ENCODE data around the gene DYNC2H1. TPM values are rescaled to one million over a fixed set of nuclear protein-coding genes. Genes with fewer than 3 reads are reported as not detected.
A peak's percentile ranks its signal among the peaks of the same experiment; 100 is the strongest.

Gene DYNC2H1
- total RNA-seq, 1 experiment from 2014 or later: 28.9 TPM

DNA sequence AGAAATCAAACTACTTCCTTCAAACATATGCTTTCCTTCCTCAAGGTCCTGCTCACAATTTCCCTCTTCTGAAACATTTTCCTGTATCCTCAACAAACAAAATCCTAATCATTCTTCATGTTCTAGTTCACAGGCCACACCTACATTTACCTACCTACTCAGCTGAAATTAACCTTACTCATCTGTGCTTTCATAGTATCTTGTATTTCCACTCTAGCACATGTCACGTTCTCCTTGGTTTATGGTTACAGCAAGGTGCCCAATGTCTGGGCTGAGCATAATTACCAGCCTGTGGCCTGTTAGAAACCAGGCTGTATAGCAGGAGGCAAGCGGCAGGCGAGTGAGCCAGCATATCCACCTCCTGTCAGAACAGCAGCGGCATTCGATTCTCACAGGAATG, 30.5 kb upstream of the DYNC2H1 start:
- no peaks in the 10 kb centered on the region for H3K27me3 ChIP-seq (ENCODE audit: low read length)
- DNase-seq (no peak), ATAC-seq (no peak)
- no peak overlapping the region for H2AFZ ChIP-seq (ENCODE audit: low read length)
- peaks cover 73% of the 10 kb centered on the region for H3K36me3 ChIP-seq (ENCODE audit: low read depth, low read length)
- CTCF ChIA-PET: no interaction called here
- no peak overlapping the region for H3K9ac ChIP-seq (ENCODE audit: low read length)
- H4K20me1 ChIP-seq (ENCODE audit: low read length): 0 out of 2 replicates have a peak, but pooled peaks cover 8% of the 10 kb centered on the region
- peaks cover 12% of the 10 kb centered on the region for H3K4me1 ChIP-seq (ENCODE audit: insufficient read depth, low read length)
- no peaks in the 10 kb centered on the region for H3F3A ChIP-seq (ENCODE audit: low read length, unreplicated experiment)
- H3K9me3 ChIP-seq (ENCODE audit: low read length): no peaks in the 10 kb centered on the region
- no TSS peak for BruUV-seq (replicated peaks)
- H3K79me2 ChIP-seq (ENCODE audit: low read length): peaks cover 57% of the 10 kb centered on the region
- intact Hi-C loops (cut with micrococcal nuclease): no loop called here
- TF ChIP-seq, protein P1, sequence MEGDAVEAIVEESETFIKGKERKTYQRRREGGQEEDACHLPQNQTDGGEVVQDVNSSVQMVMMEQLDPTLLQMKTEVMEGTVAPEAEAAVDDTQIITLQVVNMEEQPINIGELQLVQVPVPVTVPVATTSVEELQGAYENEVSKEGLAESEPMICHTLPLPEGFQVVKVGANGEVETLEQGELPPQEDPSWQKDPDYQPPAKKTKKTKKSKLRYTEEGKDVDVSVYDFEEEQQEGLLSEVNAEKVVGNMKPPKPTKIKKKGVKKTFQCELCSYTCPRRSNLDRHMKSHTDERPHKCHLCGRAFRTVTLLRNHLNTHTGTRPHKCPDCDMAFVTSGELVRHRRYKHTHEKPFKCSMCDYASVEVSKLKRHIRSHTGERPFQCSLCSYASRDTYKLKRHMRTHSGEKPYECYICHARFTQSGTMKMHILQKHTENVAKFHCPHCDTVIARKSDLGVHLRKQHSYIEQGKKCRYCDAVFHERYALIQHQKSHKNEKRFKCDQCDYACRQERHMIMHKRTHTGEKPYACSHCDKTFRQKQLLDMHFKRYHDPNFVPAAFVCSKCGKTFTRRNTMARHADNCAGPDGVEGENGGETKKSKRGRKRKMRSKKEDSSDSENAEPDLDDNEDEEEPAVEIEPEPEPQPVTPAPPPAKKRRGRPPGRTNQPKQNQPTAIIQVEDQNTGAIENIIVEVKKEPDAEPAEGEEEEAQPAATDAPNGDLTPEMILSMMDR (conservative IDR thresholded peaks at IDR 0.05; ENCODE audit: low read depth, low read length): no peak
- TF ChIP-seq EZH2phosphoT487 (IDR thresholded peaks at IDR 0.05; ENCODE audit: borderline replicate concordance, low read length) (no peak), EZH2 (IDR thresholded peaks at IDR 0.05; ENCODE audit: low read length, unreplicated experiment) (no peak)
- H3K4me2 ChIP-seq (ENCODE audit: low read length): no peak overlapping the region
- no peak overlapping the region for H3K27ac ChIP-seq (ENCODE audit: low read length)
- POLR2A ChIA-PET (ENCODE audit: unreplicated experiment): no interaction called here
- H3K4me3 ChIP-seq (ENCODE audit: low read length): no peak overlapping the region
- H3K9me2 ChIP-seq (replicated peaks; ENCODE audit: low read length): no peaks in the 10 kb centered on the region

DNA sequence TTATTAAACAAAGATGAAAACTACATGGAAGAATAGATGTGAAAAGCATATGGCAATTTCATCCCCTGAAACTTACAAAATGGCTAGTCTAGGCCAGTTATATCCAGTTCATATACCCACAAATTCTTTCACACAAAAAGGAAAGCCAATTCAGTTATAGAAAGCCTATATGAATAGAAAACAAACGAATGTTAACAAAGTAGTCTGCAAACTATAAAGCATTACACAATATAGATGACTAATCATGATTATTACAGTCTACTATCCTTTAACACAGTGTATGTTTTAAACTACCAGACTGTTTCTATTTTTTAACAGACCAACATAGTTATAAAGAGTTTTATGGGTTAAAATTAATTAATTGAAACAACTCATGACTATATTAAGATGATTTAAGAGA, 29.4 kb upstream of the DYNC2H1 start:
- Histone ChIP-seq H3K36me3 (ENCODE audit: low read depth, low read length) (peaks cover 83% of the 10 kb centered on the region), H3K9ac (ENCODE audit: low read length) (no peak overlapping the region), H3K27me3 (ENCODE audit: low read length) (no peaks in the 10 kb centered on the region), H3K4me2 (ENCODE audit: low read length) (0 out of 2 replicates have a peak overlapping the region, but pooled peaks have one; percentile 14), H3K9me2 (replicated peaks; ENCODE audit: low read length) (no peaks in the 10 kb centered on the region), H3K4me3 (ENCODE audit: low read length) (no peak overlapping the region), H3K79me2 (ENCODE audit: low read length) (peaks cover 62% of the 10 kb centered on the region), H3F3A (ENCODE audit: low read length, unreplicated experiment) (no peaks in the 10 kb centered on the region), H3K9me3 (ENCODE audit: low read length) (no peaks in the 10 kb centered on the region), H3K4me1 (ENCODE audit: insufficient read depth, low read length) (peaks cover 12% of the 10 kb centered on the region), H2AFZ (ENCODE audit: low read length) (no peak overlapping the region), H3K27ac (ENCODE audit: low read length) (no peak overlapping the region), H4K20me1 (ENCODE audit: low read length) (0 out of 2 replicates have a peak, but pooled peaks cover 14% of the 10 kb centered on the region)
- intact Hi-C loops (cut with micrococcal nuclease): no loop called here
- no TSS peak for BruUV-seq (replicated peaks)
- ChIA-PET POLR2A (ENCODE audit: unreplicated experiment) (no interaction called here), CTCF (no interaction called here)
- DNase-seq (peak; percentile 60), ATAC-seq (peak; percentile 77)
- TF ChIP-seq EZH2phosphoT487 (IDR thresholded peaks at IDR 0.05; ENCODE audit: borderline replicate concordance, low read length) (no peak), EZH2 (IDR thresholded peaks at IDR 0.05; ENCODE audit: low read length, unreplicated experiment) (no peak)
- TF ChIP-seq, protein P1 (conservative IDR thresholded peaks at IDR 0.05; ENCODE audit: low read depth, low read length): no peak

DNA sequence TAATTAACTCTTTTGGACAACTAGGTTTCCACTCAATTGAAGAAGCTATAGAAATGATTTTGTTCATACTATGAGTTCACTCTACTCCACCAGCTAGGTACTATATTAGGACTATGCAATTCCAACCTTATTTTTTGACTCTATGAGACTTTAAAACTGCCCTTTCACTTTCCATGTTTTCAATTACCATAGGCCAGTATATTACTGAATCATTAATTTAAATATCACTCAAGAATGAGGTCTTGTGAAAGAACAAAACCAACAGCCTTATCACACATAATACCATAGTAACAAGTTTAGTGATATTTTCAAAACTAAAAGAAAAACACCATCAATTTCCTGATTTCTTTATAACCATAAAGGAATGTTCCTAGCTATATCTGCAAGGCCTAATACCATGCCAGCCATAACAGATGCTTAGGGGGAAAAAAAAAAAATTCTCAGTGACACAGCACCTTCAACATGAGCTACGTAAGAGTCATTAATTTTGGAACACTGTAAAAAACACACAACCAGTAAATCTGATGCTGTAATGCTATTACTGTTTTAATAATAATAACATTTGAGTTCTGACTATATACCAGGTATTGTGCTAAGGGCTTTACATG, 23.4 kb upstream of the DYNC2H1 start:
- Histone ChIP-seq H3K4me3 (ENCODE audit: low read length) (no peak overlapping the region), H3K27me3 (ENCODE audit: low read length) (no peaks in the 10 kb centered on the region), H4K20me1 (ENCODE audit: low read length) (peaks cover 41% of the 10 kb centered on the region), H3K9me2 (replicated peaks; ENCODE audit: low read length) (no peaks in the 10 kb centered on the region), H3K9me3 (ENCODE audit: low read length) (no peaks in the 10 kb centered on the region), H2AFZ (ENCODE audit: low read length) (no peak overlapping the region), H3F3A (ENCODE audit: low read length, unreplicated experiment) (no peaks in the 10 kb centered on the region), H3K4me1 (ENCODE audit: insufficient read depth, low read length) (peaks cover 18% of the 10 kb centered on the region), H3K4me2 (ENCODE audit: low read length) (no peak overlapping the region), H3K27ac (ENCODE audit: low read length) (no peak overlapping the region), H3K79me2 (ENCODE audit: low read length) (peaks cover 92% of the 10 kb centered on the region), H3K36me3 (ENCODE audit: low read depth, low read length) (peaks cover 54% of the 10 kb centered on the region), H3K9ac (ENCODE audit: low read length) (no peak overlapping the region)
- no peak for TF ChIP-seq EZH2 (IDR thresholded peaks at IDR 0.05; ENCODE audit: low read length, unreplicated experiment)
- no peak for TF ChIP-seq EZH2phosphoT487 (IDR thresholded peaks at IDR 0.05; ENCODE audit: borderline replicate concordance, low read length)
- TF ChIP-seq, protein P1 (conservative IDR thresholded peaks at IDR 0.05; ENCODE audit: low read depth, low read length): no peak
- intact Hi-C loops (cut with micrococcal nuclease): no loop called here
- ChIA-PET CTCF (no interaction called here), POLR2A (ENCODE audit: unreplicated experiment) (no interaction called here)
- DNase-seq (no peak), ATAC-seq (no peak)
- no TSS peak for BruUV-seq (replicated peaks)

Measured in PC-3 (cell line).